Measurements from ENCODE around the gene ALG9.

Gene ALG9

DNA sequence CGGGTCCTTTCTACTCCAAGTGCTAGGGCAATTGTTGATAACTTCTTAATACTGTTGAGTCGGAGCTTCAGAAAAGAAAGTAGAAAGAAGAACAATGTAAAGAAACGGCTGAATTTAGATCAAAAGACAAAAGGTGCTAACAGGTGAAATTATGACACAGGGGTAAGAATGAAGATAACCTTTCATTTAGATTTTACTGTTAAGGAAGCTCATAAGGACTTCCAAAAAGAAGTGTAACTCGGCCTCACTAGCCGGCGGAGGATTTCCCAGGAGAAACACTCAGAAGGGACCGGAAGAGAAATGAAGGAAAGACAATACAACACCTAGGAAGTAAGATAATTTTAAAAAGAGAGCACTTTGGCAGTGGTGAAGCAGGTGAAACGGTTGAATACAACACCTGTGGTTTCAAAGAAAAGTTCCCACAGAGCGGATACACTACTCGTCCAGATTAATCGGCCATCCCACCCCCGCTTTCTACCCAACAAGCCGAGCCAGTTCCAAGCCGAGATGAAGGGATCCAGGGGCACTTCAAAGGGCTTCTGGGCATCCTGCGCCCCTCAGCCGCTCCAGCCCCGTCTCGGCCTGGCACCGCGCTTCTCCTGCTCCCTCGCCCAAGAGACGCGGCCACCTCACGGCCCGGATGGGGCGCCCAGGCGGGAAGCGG lies 105.9 kb downstream of the ALG9 start:
- DNase-seq = peak in 2 of 4 experiments; percentile 31 to 61

- no peak for DNase-seq
These were observed 106.8 kb downstream of the ALG9 start for GRCh38 chr11:111764621-111765020.

GRCh38 chr11:111762981-111763643 lies 108.3 kb downstream of the ALG9 start:
- DNase-seq = no peak

GRCh38 chr11:111762526-111762925 lies 108.9 kb downstream of the ALG9 start:
- DNase-seq = no peak

DNA sequence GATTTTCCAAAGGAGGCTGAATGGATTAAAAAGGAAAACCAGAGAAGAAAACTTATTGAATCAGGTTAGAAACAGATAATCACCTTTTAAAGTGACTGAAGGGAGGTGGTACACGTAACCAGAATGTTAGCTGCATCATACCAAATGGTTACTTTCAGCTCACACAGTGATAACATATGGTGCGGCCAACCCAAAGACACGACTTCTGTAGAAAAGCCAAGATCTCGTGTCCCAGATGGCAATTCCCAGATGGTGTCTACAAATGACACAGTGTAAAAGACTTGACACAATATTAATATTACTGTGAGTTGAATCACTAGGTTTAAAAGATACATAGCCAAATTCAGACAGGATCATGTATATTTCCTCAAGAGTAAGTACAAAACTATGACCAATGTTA lies 110.3 kb downstream of the ALG9 start:
- DNase-seq = no peak

DNA sequence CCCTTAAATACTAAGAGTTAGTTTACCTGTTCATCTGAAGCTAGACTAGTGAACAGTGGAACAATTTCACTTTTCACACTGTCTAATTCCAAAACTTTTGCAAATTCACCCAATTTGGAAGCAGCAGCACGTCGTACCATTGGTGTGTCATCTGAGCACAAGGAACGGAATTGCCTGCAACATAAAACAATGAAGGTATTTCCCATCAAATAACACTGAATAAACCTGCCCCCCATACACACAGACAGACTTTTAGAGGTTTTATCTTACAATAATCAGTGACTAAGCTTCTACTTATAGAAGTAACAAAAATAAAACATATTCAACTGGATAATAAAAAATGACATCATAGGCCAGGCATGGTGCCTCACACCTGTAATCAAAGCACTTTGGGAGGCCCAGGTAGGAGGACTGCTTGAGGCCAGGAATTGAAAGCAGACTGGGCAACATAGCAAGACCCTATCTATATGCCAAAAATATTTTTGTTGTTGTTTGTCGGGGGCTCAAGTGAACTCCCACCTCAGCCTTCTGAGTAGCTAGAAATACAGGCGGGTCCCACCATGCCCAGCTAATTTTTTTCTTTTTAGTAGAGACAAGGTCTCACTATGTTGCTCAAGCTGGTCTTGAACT lies 111.5 kb downstream of the ALG9 start:
- DNase-seq = no peak

DNA sequence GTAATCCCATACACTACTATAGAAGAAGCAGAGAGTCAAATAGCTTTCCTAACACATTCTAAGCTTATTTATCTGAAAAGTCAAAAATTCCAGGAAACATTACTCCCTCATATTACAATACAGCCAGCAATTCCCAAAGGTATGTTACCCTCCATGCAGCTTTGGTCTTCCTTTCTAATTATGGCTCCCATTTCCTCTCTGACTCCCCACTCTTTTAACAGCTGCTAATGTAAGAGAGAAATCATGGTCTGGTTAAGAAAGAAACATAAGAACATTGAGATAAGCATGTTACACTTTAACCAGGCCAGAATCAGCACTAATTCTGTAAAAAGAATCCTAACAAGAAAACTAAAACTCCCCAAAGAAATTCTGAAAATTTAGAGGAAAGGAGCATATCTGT lies 112.0 kb downstream of the ALG9 start:
- DNase-seq = no peak

DNA sequence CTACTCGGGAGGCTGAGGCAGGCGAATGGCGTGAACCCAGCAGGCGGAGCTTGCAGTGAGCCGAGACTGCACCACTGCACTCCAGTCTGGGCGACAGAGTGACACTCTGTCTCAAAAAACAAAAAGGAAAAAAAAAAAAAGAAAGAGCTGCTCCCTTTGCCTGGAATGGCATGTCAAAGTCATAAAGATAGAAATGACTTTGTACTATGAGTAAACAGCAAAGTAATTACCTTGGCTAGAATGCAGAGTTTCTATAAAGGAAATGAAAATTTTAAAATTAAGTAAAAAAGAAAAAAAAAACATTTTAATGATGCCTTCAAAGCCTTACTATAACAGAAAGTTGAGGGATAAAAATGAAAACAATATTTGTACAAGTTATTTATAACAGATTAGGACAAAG lies 115.3 kb downstream of the ALG9 start:
- no peak for DNase-seq

GRCh38 chr11:111749646-111750045 lies 121.7 kb downstream of the ALG9 start:
- no peak for DNase-seq

- DNase-seq = no peak
These were observed 123.2 kb downstream of the ALG9 start for GRCh38 chr11:111748035-111748804.

DNA sequence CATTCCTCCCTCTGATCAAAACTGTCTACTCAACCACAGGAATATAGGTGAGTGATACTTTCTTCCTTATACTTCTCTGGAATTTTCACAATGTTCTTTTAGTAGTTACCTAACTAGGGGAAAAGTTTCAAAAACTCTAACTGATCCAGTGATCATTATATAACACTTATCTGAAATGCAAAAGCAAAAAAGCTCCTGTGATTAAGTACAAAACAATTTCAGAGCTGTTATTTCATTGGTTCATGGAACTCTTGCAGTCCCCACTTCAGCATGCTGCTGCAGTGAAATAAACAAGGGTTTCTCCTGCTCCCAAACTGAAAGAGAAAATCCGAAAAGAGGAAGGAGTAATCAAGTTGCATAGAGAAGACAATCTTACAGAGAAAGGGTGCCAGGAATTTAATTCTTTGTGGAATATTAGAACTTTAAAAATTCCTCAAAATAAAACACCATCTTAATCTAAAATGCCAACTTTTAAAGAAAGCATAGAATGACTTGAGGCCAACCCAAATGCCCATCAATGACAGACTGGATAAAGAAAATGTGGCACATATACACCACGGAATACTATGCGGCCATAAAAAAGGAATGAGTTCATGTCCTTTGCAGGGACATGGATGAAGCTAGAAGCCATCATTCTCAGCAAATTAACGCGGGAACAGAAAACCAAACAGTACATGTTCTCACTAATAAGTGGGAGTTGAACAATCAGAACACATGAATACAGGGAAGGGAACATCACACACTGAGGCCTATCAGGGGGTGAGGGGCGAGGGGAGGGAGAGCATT lies 125.5 kb downstream of the ALG9 start:
- DNase-seq = peak in 1 of 4 experiments; percentile 7

DNA sequence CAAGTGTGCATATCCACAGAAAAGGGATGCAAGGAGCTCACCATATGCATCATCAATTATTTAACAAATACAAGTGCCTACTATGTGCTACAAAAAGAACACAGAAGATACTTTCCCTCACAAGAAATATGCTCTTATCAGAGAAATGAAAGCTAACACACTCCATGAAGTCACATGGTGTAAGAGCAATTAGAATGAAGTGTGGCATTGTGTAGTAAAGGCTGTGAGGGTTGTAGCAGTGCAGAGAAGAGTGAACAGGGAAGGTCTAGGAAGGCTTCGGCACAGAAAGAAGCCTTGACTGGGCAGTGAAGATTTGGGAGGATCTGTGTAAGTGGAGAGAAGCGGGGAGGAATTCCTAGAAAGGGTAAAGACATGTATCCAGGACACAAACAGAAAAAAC lies 127.7 kb downstream of the ALG9 start:
- no peak for DNase-seq

DNA sequence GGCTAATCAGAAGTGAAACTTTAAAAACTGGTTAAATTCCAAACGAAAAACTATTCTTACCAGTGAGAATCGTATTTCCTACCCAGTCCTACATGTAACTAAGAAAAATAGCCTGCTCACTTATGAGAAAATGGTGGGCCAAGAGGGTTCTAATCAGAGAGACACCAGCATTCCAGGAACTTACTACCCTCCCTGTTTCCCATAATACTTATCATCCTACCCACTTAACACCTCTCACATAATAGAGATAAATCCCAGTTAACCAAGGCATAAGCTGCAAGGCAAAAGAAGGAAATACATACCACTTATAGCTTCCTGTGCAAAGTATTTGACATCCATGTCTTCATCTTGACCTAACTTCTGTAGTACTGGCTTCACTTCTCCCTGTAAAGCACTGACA lies 129.6 kb downstream of the ALG9 start:
- no peak for DNase-seq

DNA sequence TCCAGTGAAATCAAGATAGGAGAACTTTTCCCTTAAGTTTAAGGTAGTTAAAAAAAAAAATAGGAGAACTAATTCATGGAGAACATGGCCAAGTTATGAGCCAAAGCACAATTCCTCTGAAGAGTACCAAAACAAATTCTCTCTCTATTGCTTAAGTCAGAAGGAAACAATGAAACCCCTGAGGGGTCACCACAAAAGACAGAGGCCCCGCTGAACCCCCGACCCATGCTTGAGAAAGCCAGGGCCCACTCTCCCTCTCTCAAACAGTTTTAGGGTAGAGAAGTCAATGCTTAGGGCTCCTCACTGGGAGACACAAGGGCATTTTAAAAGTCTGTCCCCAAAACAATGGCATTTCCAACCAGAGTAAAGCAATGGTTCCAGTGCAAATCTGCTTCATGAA lies 132.1 kb downstream of the ALG9 start:
- DNase-seq = no peak

- no peak for DNase-seq
These were observed 133.8 kb downstream of the ALG9 start for GRCh38 chr11:111737444-111738210.

GRCh38 chr11:111736621-111737443 lies 134.5 kb downstream of the ALG9 start:
- DNase-seq = no peak

Measured in suppressor macrophage (primary cell).